GM12801 (cell line): ENCODE measurements around the gene CPT1A.

Experiments used
- CTCF ChIP-seq: IDR thresholded peaks from one replicate; pipeline ENCODE4 v1.5.1; 2011; ENCODE audit warnings: control low read depth; ENCODE audit not compliant: insufficient read length; ENCODE audit errors: extremely low read depth

The CPT1A gene

GRCh38 chr11:68832476-68833181 is 9.1 kb downstream of the CPT1A start:
- TF ChIP-seq CTCF: no peak

- no peak for TF ChIP-seq CTCF
These were observed 10.6 kb downstream of the CPT1A start for GRCh38 chr11:68831124-68831523.

- TF ChIP-seq CTCF: no peak
These were observed 12.1 kb downstream of the CPT1A start for GRCh38 chr11:68829581-68829980.

GRCh38 chr11:68828957-68829356 is 12.8 kb downstream of the CPT1A start:
- no peak for TF ChIP-seq CTCF

GRCh38 chr11:68828155-68828931 is 13.4 kb downstream of the CPT1A start:
- no peak for TF ChIP-seq CTCF

GRCh38 chr11:68827733-68828132 is 14.0 kb downstream of the CPT1A start:
- no peak for TF ChIP-seq CTCF

- no peak for TF ChIP-seq CTCF
These were observed 15.0 kb downstream of the CPT1A start for GRCh38 chr11:68826726-68827125.
